Mammary epithelial cell (primary cell): Measurements from ENCODE around the gene ADSS1.

ENCODE experiments used
- EZH2 ChIP-seq: IDR thresholded peaks from 2 replicates; pipeline ENCODE4 v1.6.1; 2012; ENCODE audit warnings: low read length, inconsistent platforms, borderline replicate concordance
- TF ChIP-seq, protein P1 (sequence below), 2 donors: IDR thresholded peaks in 1 of 2; conservative IDR thresholded peaks in 1 of 2; 2 replicates each; pipeline ENCODE4 v1.5.1; 2011 to 2012; ENCODE audit warnings: inconsistent platforms in 2 of 2, low read length in 2 of 2, mild to moderate bottlenecking in 2 of 2, control low read depth in 1 of 2, low read depth in 1 of 2; ENCODE audit not compliant: insufficient read depth in 1 of 2; ENCODE audit errors: extremely low read depth in 1 of 2

DNA sequence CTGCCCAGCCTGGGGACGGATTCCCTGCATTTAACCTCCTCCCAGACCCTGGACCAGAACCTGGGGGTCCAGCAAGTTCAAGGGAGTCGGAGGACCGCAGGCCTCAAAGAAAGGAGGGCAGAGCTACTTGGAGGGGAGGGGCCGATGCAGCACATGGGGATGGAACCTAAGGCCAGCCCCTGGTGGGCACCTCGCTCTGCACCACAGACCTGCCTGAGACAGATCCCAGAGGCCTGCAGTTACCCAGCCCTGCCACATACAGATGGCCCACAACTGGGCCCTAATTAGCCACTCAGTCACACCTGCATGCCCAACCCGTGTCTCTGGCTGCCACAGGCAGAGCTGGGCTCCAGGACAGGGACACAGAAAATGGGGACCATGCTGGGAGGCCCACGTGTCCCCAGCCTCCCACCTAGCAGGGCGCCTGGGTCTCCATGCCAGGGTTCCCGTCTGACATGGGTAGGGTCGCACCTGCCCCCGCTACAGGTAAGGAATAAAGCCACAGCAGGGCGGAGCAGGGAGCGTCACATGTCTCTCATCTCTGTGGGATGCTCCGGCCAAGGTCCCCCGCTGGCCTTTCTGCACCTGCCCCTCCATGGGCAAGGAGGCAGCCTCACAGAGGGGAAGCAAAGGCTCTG, 54.8 kb downstream of the ADSS1 start:
- TF ChIP-seq, protein P1, sequence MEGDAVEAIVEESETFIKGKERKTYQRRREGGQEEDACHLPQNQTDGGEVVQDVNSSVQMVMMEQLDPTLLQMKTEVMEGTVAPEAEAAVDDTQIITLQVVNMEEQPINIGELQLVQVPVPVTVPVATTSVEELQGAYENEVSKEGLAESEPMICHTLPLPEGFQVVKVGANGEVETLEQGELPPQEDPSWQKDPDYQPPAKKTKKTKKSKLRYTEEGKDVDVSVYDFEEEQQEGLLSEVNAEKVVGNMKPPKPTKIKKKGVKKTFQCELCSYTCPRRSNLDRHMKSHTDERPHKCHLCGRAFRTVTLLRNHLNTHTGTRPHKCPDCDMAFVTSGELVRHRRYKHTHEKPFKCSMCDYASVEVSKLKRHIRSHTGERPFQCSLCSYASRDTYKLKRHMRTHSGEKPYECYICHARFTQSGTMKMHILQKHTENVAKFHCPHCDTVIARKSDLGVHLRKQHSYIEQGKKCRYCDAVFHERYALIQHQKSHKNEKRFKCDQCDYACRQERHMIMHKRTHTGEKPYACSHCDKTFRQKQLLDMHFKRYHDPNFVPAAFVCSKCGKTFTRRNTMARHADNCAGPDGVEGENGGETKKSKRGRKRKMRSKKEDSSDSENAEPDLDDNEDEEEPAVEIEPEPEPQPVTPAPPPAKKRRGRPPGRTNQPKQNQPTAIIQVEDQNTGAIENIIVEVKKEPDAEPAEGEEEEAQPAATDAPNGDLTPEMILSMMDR (conservative IDR thresholded peaks at IDR 0.05 in 1 of 2, IDR thresholded peaks at IDR 0.05 in 1 of 2; ENCODE audit: extremely low read depth in 1 of 2, insufficient read depth in 1 of 2, low read depth in 1 of 2, low read length in 2 of 2), result no peak
- TF ChIP-seq EZH2, result no peak
